ENCODE data around the gene CAPS2. TPM values are rescaled to one million over a fixed set of nuclear protein-coding genes. Genes with fewer than 3 reads are reported as not detected.

Gene CAPS2
- total and polyA plus RNA-seq, 4 donors, result 0.91 to 3.1 (median 1.4) TPM

DNA sequence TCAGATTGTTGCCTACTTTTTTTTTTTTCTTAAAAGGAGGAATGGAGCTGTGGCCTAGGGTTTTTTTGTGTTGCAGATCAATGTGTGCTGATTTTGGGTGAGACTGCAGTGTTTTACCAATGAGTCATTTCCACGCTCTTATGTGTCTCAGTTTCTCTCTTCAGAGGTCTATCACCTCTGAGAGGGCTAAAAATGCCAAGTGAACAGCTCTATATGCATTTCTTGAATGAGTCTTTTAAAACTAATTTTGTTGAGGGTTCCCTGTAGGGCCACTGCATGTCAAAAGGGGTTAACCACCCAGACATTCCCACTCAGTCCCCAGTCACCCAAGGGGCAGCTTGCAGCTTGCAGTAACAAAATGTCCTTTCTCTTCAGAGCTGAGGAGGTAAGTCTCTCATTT lies 36.5 kb upstream of the CAPS2 start (continued):
- TF ChIP-seq TAF1 (conservative IDR thresholded peaks at IDR 0.05), result no peak

DNA sequence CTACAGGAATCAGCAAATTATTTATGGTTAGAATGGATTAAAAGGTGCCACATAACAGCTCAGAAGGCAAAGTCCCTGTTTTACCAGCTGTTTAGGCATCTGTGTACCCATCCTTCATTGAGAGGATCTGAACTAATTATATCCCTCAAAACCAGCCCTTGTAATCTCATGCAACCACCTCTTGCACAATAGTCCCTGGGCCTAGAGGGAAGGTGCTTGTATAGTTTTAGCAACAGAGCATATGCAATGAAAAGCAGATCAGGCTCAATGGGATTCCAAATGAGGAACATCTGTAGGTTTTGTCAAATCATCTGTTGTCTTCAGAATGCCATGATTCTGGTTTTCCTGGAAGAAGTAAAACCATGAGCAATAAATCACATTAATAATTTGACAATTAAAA lies 34.8 kb upstream of the CAPS2 start:
- Histone ChIP-seq H3K27ac (ENCODE audit: low read depth in 1 of 2, low read length in 2 of 2) (no peak overlapping the region), H3K27me3 (ENCODE audit: control insufficient read depth in 4 of 4, insufficient read depth in 4 of 4, low read length in 3 of 4) (no peaks in the 10 kb centered on the region), H3K4me1 (ENCODE audit: control insufficient read depth in 4 of 4, insufficient read depth in 4 of 4, low read length in 3 of 4) (no peaks in the 10 kb centered on the region), H3K4me3 (ENCODE audit: low read depth in 1 of 3, low read length in 3 of 3) (no peak overlapping the region), H3K36me3 (ENCODE audit: control insufficient read depth in 4 of 4, insufficient read depth in 3 of 4, low read depth in 1 of 4, low read length in 3 of 4) (no peaks in the 10 kb centered on the region), H3K9ac (ENCODE audit: low read depth in 1 of 2, low read length in 2 of 2) (no peak overlapping the region), H3K9me3 (ENCODE audit: control insufficient read depth in 4 of 4, low read length in 3 of 4) (peaks cover 0 to 5% (median 0%) of the 10 kb centered on the region in 4 donors)
- DNase-seq (ENCODE audit: low spot score), result no peak
- TF ChIP-seq RAD21 (IDR thresholded peaks at IDR 0.05) (no peak), JUND (IDR thresholded peaks at IDR 0.05) (no peak)

DNA sequence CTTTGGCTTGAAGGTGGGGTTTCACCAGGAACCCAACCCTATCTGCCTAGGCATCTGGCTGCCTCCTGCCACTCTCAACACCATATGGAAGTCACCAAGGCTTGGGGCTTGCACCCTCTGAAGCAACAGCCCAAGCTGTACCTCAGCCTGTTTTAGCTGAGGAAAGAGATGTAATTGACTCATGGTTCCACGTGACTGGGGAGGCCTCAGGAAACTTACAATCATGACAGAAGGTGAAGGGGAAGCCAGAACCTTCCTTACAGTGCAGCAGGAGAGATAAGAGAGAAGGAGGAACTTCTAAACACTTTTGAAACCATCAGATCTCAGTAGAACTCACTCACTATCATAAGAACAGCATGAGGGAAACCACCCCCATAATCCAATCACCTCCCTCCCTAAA lies 31.3 kb upstream of the CAPS2 start:
- no peak overlapping the region for H3K27ac ChIP-seq (ENCODE audit: low read depth in 1 of 2, low read length in 2 of 2)
- H3K27me3 ChIP-seq (ENCODE audit: control insufficient read depth in 4 of 4, insufficient read depth in 4 of 4, low read length in 3 of 4), result no peaks in the 10 kb centered on the region
- WGBS, result 61% methylated on average over 1 of the region's 1 CpG
- H3K9me3 ChIP-seq (ENCODE audit: control insufficient read depth in 4 of 4, low read length in 3 of 4), result peaks cover 0 to 5% (median 0%) of the 10 kb centered on the region in 4 donors
- no peak overlapping the region for H3K9ac ChIP-seq (ENCODE audit: low read depth in 1 of 2, low read length in 2 of 2)
- no peaks in the 10 kb centered on the region for H3K4me1 ChIP-seq (ENCODE audit: control insufficient read depth in 4 of 4, insufficient read depth in 4 of 4, low read length in 3 of 4)
- no peaks in the 10 kb centered on the region for H3K36me3 ChIP-seq (ENCODE audit: control insufficient read depth in 4 of 4, insufficient read depth in 3 of 4, low read depth in 1 of 4, low read length in 3 of 4)
- no peak for DNase-seq (ENCODE audit: low spot score)
- no peak overlapping the region for H3K4me3 ChIP-seq (ENCODE audit: low read depth in 1 of 3, low read length in 3 of 3)
- TF ChIP-seq, protein P1, sequence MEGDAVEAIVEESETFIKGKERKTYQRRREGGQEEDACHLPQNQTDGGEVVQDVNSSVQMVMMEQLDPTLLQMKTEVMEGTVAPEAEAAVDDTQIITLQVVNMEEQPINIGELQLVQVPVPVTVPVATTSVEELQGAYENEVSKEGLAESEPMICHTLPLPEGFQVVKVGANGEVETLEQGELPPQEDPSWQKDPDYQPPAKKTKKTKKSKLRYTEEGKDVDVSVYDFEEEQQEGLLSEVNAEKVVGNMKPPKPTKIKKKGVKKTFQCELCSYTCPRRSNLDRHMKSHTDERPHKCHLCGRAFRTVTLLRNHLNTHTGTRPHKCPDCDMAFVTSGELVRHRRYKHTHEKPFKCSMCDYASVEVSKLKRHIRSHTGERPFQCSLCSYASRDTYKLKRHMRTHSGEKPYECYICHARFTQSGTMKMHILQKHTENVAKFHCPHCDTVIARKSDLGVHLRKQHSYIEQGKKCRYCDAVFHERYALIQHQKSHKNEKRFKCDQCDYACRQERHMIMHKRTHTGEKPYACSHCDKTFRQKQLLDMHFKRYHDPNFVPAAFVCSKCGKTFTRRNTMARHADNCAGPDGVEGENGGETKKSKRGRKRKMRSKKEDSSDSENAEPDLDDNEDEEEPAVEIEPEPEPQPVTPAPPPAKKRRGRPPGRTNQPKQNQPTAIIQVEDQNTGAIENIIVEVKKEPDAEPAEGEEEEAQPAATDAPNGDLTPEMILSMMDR (IDR thresholded peaks at IDR 0.05; ENCODE audit: low read depth, low read length, missing input control), result no peak

DNA sequence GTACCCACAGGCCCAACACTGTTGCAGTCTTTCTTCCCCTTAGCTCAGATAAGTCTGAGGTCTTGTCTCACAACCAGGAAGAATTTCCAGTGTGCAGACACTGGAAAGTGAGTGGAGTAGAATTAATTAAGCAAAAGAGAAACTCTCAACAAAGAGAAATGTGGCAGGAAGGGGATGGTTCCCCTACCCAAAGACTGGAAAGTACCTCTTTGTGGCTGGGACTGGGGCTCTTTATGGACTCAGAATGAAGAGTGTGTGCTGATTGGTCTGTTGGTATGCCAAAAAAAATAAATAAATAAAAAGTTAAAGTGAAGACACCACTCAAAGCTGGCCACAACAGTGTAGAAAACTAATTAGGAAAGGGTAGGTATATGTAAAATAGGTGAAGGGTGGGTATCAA lies 30.8 kb upstream of the CAPS2 start:
- Histone ChIP-seq H3K9ac (ENCODE audit: low read depth in 1 of 2, low read length in 2 of 2) (no peak overlapping the region), H3K27me3 (ENCODE audit: control insufficient read depth in 4 of 4, insufficient read depth in 4 of 4, low read length in 3 of 4) (no peaks in the 10 kb centered on the region), H3K4me1 (ENCODE audit: control insufficient read depth in 4 of 4, insufficient read depth in 4 of 4, low read length in 3 of 4) (no peaks in the 10 kb centered on the region), H3K27ac (ENCODE audit: low read depth in 1 of 2, low read length in 2 of 2) (no peak overlapping the region), H3K4me3 (ENCODE audit: low read depth in 1 of 3, low read length in 3 of 3) (no peak overlapping the region), H3K36me3 (ENCODE audit: control insufficient read depth in 4 of 4, insufficient read depth in 3 of 4, low read depth in 1 of 4, low read length in 3 of 4) (no peaks in the 10 kb centered on the region), H3K9me3 (ENCODE audit: control insufficient read depth in 4 of 4, low read length in 3 of 4) (peaks cover 0 to 5% (median 0%) of the 10 kb centered on the region in 4 donors)
- TF ChIP-seq FOXA1 (IDR thresholded peaks at IDR 0.05), result no peak
- DNase-seq (ENCODE audit: low spot score), result no peak

DNA sequence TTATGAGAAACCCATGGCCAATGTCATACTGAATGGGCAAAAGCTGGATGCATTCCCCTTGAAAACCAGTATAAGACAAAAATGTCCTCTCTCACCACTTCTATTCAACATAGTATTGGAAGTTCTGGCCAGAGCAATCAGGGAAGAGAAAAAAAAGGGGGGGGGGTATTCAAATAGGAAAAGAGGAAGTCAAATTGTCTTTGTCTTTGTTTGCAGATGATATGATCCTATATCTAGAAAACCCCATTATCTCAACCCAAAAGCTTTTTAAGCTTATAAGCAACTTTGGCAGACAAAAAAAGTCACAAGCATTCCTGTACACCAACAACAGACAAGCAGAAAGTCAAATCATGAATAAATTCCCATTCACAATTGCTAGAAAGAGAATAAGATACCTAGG lies 23.9 kb upstream of the CAPS2 start:
- no peak overlapping the region for H3K4me3 ChIP-seq (ENCODE audit: low read depth in 1 of 3, low read length in 3 of 3)
- no peak overlapping the region for H3K27ac ChIP-seq (ENCODE audit: low read depth in 1 of 2, low read length in 2 of 2)
- peaks cover 0 to 1% (median 0%) of the 10 kb centered on the region in 4 donors for H3K9me3 ChIP-seq (ENCODE audit: control insufficient read depth in 4 of 4, low read length in 3 of 4)
- no peak overlapping the region for H3K9ac ChIP-seq (ENCODE audit: low read depth in 1 of 2, low read length in 2 of 2)
- no peak for DNase-seq (ENCODE audit: low spot score)
- H3K36me3 ChIP-seq (ENCODE audit: control insufficient read depth in 4 of 4, insufficient read depth in 3 of 4, low read depth in 1 of 4, low read length in 3 of 4), result no peaks in the 10 kb centered on the region
- no peaks in the 10 kb centered on the region for H3K4me1 ChIP-seq (ENCODE audit: control insufficient read depth in 4 of 4, insufficient read depth in 4 of 4, low read length in 3 of 4)
- H3K27me3 ChIP-seq (ENCODE audit: control insufficient read depth in 4 of 4, insufficient read depth in 4 of 4, low read length in 3 of 4), result no peaks in the 10 kb centered on the region
- TF ChIP-seq EGR1 (IDR thresholded peaks at IDR 0.05; ENCODE audit: low read depth in 2 of 2) (no peak), RXRA (IDR thresholded peaks at IDR 0.05) (no peak), HNF4A (conservative IDR thresholded peaks at IDR 0.05) (no peak), HNF4G (IDR thresholded peaks at IDR 0.05) (no peak), NR2F2 (IDR thresholded peaks at IDR 0.05) (no peak), RAD21 (IDR thresholded peaks at IDR 0.05) (no peak), YY1 (IDR thresholded peaks at IDR 0.05) (no peak), FOXA1 (IDR thresholded peaks at IDR 0.05) (no peak), JUND (IDR thresholded peaks at IDR 0.05) (no peak), FOXA2 (IDR thresholded peaks at IDR 0.05) (no peak), GABPA (IDR thresholded peaks at IDR 0.05 in 1 of 2, conservative IDR thresholded peaks at IDR 0.05 in 1 of 2) (no peak), TAF1 (conservative IDR thresholded peaks at IDR 0.05) (no peak)
- TF ChIP-seq, protein P1 (IDR thresholded peaks at IDR 0.05; ENCODE audit: low read depth, low read length, missing input control), result no peak
- TF ChIP-seq, protein P2, sequence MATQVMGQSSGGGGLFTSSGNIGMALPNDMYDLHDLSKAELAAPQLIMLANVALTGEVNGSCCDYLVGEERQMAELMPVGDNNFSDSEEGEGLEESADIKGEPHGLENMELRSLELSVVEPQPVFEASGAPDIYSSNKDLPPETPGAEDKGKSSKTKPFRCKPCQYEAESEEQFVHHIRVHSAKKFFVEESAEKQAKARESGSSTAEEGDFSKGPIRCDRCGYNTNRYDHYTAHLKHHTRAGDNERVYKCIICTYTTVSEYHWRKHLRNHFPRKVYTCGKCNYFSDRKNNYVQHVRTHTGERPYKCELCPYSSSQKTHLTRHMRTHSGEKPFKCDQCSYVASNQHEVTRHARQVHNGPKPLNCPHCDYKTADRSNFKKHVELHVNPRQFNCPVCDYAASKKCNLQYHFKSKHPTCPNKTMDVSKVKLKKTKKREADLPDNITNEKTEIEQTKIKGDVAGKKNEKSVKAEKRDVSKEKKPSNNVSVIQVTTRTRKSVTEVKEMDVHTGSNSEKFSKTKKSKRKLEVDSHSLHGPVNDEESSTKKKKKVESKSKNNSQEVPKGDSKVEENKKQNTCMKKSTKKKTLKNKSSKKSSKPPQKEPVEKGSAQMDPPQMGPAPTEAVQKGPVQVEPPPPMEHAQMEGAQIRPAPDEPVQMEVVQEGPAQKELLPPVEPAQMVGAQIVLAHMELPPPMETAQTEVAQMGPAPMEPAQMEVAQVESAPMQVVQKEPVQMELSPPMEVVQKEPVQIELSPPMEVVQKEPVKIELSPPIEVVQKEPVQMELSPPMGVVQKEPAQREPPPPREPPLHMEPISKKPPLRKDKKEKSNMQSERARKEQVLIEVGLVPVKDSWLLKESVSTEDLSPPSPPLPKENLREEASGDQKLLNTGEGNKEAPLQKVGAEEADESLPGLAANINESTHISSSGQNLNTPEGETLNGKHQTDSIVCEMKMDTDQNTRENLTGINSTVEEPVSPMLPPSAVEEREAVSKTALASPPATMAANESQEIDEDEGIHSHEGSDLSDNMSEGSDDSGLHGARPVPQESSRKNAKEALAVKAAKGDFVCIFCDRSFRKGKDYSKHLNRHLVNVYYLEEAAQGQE (IDR thresholded peaks at IDR 0.05), result no peak
- TF ChIP-seq, protein P3, sequence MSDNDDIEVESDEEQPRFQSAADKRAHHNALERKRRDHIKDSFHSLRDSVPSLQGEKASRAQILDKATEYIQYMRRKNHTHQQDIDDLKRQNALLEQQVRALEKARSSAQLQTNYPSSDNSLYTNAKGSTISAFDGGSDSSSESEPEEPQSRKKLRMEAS (IDR thresholded peaks at IDR 0.05), result no peak
